Neural cell (in vitro differentiated cells): ENCODE measurements around the gene RASA1.

Source experiments
- CTCF ChIP-seq: fragments of 450-650 bp; IDR thresholded peaks from 2 replicates; pipeline ENCODE4 v1.5.1; 2014; ENCODE audit warnings: antibody characterized with exemption, mild to moderate bottlenecking, moderate library complexity; ENCODE audit not compliant: poor library complexity, severe bottlenecking
- EP300 ChIP-seq: fragments of 450-650 bp; conservative IDR thresholded peaks from 2 replicates; pipeline ENCODE4 v1.6.1; 2014; ENCODE audit warnings: antibody characterized with exemption, mild to moderate bottlenecking, moderate library complexity; ENCODE audit not compliant: poor library complexity, severe bottlenecking
- EZH2 ChIP-seq: fragments of 200-600, 300-800 bp; shearing (Covaris generic), sonication (generic); IDR thresholded peaks from 2 replicates; pipeline ENCODE4 v1.6.1; 2014; ENCODE audit warnings: antibody characterized with exemption, low read length, borderline replicate concordance, mild to moderate bottlenecking; ENCODE audit not compliant: insufficient read depth, poor library complexity, severe bottlenecking
- MXI1 ChIP-seq: fragments of 450-650 bp; conservative IDR thresholded peaks from 2 replicates; pipeline ENCODE4 v1.6.1; 2014; ENCODE audit warnings: antibody characterized with exemption, mild to moderate bottlenecking; ENCODE audit not compliant: poor library complexity, severe bottlenecking
- POLR2AphosphoS5 ChIP-seq: IDR thresholded peaks from 2 replicates; pipeline ENCODE4 v1.6.1; 2012
- REST ChIP-seq: IDR thresholded peaks from 2 replicates; pipeline ENCODE4 v1.6.1; 2012; ENCODE audit warnings: borderline replicate concordance
- SMC3 ChIP-seq: fragments of 450-650 bp; conservative IDR thresholded peaks from 2 replicates; pipeline ENCODE4 v1.6.1; 2014; ENCODE audit warnings: antibody characterized with exemption, mild to moderate bottlenecking, moderate library complexity; ENCODE audit not compliant: poor library complexity
- TAF1 ChIP-seq: IDR thresholded peaks from 2 replicates; pipeline ENCODE4 v1.6.1; 2012; ENCODE audit warnings: low read depth

- TF ChIP-seq CTCF (no peak), TAF1 (no peak), SMC3 (no peak), POLR2AphosphoS5 (no peak), EZH2 (no peak), REST (no peak), MXI1 (no peak), EP300 (no peak)
These were observed 9.7 kb downstream of the RASA1 start for GRCh38 chr5:87277279-87277835.
